Naive B cell (primary cell): ENCODE measurements around the gene SLC26A2. TPM values are rescaled to one million over a fixed set of nuclear protein-coding genes. Genes with fewer than 3 reads are reported as not detected.

Source experiments
- ATAC-seq, 2 donors: fragments of 150-1000 bp; cut with Tn5 transposase; 2 replicates each; pipeline ENCODE4 v1.10.0; 2021; ENCODE audit warnings: low read depth in 2 of 2, mild to moderate bottlenecking in 2 of 2, moderate library complexity in 2 of 2
- DNase-seq: peaks from one replicate; pipeline ENCODE4 v3.0.0; 2022
- H3K27ac Mint-ChIP-seq, 6 donors: one replicate each; pipeline ENCODE4 v1.8.0; 2020 to 2022; ENCODE audit warnings: mild to moderate bottlenecking in 6 of 6, mixed read lengths in 6 of 6, moderate library complexity in 5 of 6, inconsistent platforms in 2 of 6
- H3K27me3 Mint-ChIP-seq, 3 donors: one replicate each; pipeline ENCODE4 v1.8.0; 2021 to 2022; ENCODE audit warnings: mixed read lengths in 3 of 3, mild to moderate bottlenecking in 1 of 3
- H3K36me3 Mint-ChIP-seq, 2 donors: one replicate each; pipeline ENCODE4 v1.8.0; 2020 to 2022; ENCODE audit warnings: mixed read lengths in 2 of 2, inconsistent platforms in 1 of 2, mild to moderate bottlenecking in 1 of 2
- H3K4me1 Mint-ChIP-seq, 3 donors: one replicate each; pipeline ENCODE4 v1.8.0; 2020 to 2022; ENCODE audit warnings: mixed read lengths in 3 of 3, inconsistent platforms in 1 of 3, mild to moderate bottlenecking in 1 of 3, moderate library complexity in 1 of 3
- H3K4me3 Mint-ChIP-seq, 8 donors: one replicate each; pipeline ENCODE4 v1.8.0; 2020 to 2022; ENCODE audit warnings: mild to moderate bottlenecking in 8 of 8, mixed read lengths in 8 of 8, moderate library complexity in 8 of 8, inconsistent platforms in 2 of 8
- H3K9me3 Mint-ChIP-seq, 7 donors: one replicate each; pipeline ENCODE4 v1.8.0; 2020 to 2022; ENCODE audit warnings: mixed read lengths in 7 of 7, mild to moderate bottlenecking in 5 of 7, inconsistent platforms in 2 of 7, moderate library complexity in 1 of 7
- polyA plus RNA-seq, 6 donors: library from polyadenylated mRNA; unstranded; fragments of 300-500 nt; fragmentation: Illumina TruSeq; gene quantifications; one replicate each; pipeline ENCODE4 v1.2.3, GENCODE V29; 2021; ENCODE audit warnings: low read depth in 6 of 6

Gene SLC26A2
- polyA plus RNA-seq, 6 donors from 2014 or later, result 1.4 to 4.1 (median 2.6) TPM

DNA sequence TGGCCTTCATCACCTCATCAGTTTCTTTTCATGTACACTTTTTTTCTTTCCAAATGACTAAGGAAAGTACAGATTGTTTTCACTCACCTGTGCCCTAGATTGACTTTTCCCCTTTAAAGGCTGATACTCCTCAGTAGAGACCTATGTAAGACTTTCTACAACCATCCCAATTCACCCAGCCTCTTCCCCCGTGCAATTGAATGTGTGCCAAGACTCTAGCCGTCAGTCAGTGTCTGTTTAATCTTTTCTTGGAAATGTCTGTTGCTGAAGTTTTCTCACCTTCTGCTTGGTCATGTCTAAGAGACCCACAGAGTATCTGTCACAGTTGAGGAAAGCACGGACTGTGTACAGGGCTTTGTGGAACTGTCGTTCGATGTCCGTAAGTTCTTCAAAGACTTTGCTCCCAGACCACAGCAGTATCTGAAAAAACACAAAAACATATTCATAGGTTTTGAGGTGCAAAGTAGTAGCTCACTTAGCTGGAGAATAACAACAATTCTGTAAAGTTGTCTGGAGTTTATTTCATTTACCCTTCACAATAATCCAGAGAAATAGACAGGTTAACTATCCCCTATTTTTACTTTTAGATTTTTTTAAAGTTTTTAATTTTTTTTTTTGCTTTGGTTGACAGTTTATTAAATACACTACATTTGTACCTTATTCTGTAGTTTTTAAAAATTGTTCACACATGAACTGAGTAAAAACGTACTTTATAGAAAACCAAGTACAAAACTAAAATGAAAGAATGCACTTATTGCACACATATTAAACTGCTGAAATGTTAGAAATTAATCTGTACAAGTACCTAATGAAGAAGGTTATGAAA lies 29.6 kb upstream of the SLC26A2 start:
- no peak for DNase-seq
- Mint-ChIP-seq H3K27ac (no peak overlapping the region), H3K4me1 (peaks cover 0 to 3% (median 0%) of the 10 kb centered on the region in 3 donors), H3K4me3 (no peak overlapping the region), H3K9me3 (no peaks in the 10 kb centered on the region), H3K36me3 (no peaks in the 10 kb centered on the region), H3K27me3 (peaks cover 16 to 38% (median 28%) of the 10 kb centered on the region in 3 donors)
- no peak for ATAC-seq

- no peak for ATAC-seq
- Mint-ChIP-seq H3K27ac (no peak overlapping the region), H3K4me3 (no peak overlapping the region), H3K9me3 (no peaks in the 10 kb centered on the region), H3K4me1 (peaks cover 0 to 6% (median 0%) of the 10 kb centered on the region in 3 donors), H3K27me3 (peaks cover 16 to 38% (median 33%) of the 10 kb centered on the region in 3 donors), H3K36me3 (no peaks in the 10 kb centered on the region)
- DNase-seq, result no peak
These were observed 28.5 kb upstream of the SLC26A2 start for GRCh38 chr5:149931992-149932436.

- peaks cover 0 to 6% (median 0%) of the 10 kb centered on the region in 3 donors for H3K4me1 Mint-ChIP-seq
- peaks cover 16 to 38% (median 38%) of the 10 kb centered on the region in 3 donors for H3K27me3 Mint-ChIP-seq
- ATAC-seq (no peak), DNase-seq (no peak)
- no peak overlapping the region for H3K27ac Mint-ChIP-seq
- H3K36me3 Mint-ChIP-seq, result no peaks in the 10 kb centered on the region
- H3K4me3 Mint-ChIP-seq, result no peak overlapping the region
- H3K9me3 Mint-ChIP-seq, result no peaks in the 10 kb centered on the region
These were observed 27.9 kb upstream of the SLC26A2 start for GRCh38 chr5:149932445-149933350.

DNA sequence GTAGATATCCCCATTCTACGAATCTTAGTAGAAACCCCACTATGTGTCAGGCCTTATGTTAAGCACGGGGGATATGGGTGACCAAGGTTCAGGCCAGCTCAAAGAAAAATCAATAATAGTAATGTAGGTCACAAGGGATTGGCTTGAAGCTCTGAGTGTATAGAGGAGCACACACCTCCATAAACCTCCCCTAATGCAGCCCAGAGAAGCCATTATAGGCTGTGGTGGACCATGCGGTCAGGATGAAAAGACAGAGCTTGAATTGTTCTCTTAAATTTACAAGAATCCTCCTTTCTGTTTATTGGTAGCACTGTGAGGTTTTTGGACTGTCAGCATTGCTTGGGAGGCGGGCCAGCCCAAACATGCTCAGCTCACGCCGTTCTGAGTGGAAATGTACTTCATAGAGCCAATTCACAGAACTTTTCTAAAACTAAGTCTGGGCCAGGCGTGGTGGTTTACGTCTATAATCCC lies 25.1 kb upstream of the SLC26A2 start:
- DNase-seq, result no peak
- no peak overlapping the region for H3K27ac Mint-ChIP-seq
- H3K4me1 Mint-ChIP-seq, result peaks cover 0 to 6% (median 0%) of the 10 kb centered on the region in 3 donors
- H3K4me3 Mint-ChIP-seq, result no peak overlapping the region
- no peaks in the 10 kb centered on the region for H3K36me3 Mint-ChIP-seq
- no peaks in the 10 kb centered on the region for H3K9me3 Mint-ChIP-seq
- H3K27me3 Mint-ChIP-seq, result peaks cover 12 to 28% (median 22%) of the 10 kb centered on the region in 3 donors
- ATAC-seq, result no peak

DNA sequence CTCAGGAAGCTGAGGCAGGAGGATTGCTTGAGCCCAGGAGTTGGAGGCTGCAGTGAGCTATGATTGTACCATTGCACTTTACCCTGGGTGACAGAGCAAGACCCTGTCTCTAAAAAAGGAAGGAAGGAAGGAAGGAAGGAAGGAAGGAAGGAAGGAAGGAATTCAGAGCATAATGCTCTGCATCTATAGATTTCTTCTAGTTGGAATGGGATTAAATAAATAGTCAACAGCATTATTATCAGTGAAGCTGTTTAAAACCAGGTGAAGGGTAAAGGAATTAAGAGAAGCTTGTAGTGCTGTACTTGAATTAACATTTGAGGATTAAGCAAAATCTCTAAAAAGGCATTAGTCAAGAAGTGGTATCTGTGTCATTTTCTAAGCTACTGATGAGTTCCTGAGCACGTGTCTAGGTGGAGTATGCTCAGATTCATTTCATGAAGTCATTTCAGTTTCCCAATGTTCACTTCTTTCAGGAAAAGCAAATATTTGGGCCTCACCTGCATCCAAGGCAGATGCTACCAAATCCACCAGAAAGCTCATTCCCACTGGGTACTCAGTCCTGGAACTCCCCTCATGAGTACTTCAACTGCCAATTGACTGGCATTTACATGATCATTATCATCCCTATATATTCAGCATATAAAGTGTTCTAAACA lies 24.4 kb upstream of the SLC26A2 start:
- peaks cover 12 to 28% (median 17%) of the 10 kb centered on the region in 3 donors for H3K27me3 Mint-ChIP-seq
- no peak overlapping the region for H3K27ac Mint-ChIP-seq

GRCh38 chr5:149936700-149937091 lies 23.9 kb upstream of the SLC26A2 start:
- H3K9me3 Mint-ChIP-seq, result no peaks in the 10 kb centered on the region
- H3K27ac Mint-ChIP-seq, result no peak overlapping the region
- peaks cover 8 to 27% (median 14%) of the 10 kb centered on the region in 3 donors for H3K27me3 Mint-ChIP-seq
- DNase-seq (no peak), ATAC-seq (no peak)
- peaks cover 0 to 6% (median 0%) of the 10 kb centered on the region in 3 donors for H3K4me1 Mint-ChIP-seq
- no peaks in the 10 kb centered on the region for H3K36me3 Mint-ChIP-seq
- H3K4me3 Mint-ChIP-seq, result no peak overlapping the region

More for the DNA sequence above, 24.4 kb upstream of the SLC26A2 start:
- H3K9me3 Mint-ChIP-seq, result no peaks in the 10 kb centered on the region
- peaks cover 0 to 6% (median 0%) of the 10 kb centered on the region in 3 donors for H3K4me1 Mint-ChIP-seq
- ATAC-seq, result no peak
- no peak for DNase-seq
- peak overlapping the region in 1 of 8 donors; percentile 30 for H3K4me3 Mint-ChIP-seq
- H3K36me3 Mint-ChIP-seq, result no peaks in the 10 kb centered on the region

- Mint-ChIP-seq H3K27me3 (peaks cover 0 to 20% (median 7%) of the 10 kb centered on the region in 3 donors), H3K27ac (no peak overlapping the region), H3K4me1 (peaks cover 0 to 6% (median 0%) of the 10 kb centered on the region in 3 donors), H3K9me3 (no peaks in the 10 kb centered on the region), H3K36me3 (no peaks in the 10 kb centered on the region), H3K4me3 (no peak overlapping the region)
- ATAC-seq (no peak), DNase-seq (no peak)
These were observed 22.9 kb upstream of the SLC26A2 start for GRCh38 chr5:149937610-149938009.

DNA sequence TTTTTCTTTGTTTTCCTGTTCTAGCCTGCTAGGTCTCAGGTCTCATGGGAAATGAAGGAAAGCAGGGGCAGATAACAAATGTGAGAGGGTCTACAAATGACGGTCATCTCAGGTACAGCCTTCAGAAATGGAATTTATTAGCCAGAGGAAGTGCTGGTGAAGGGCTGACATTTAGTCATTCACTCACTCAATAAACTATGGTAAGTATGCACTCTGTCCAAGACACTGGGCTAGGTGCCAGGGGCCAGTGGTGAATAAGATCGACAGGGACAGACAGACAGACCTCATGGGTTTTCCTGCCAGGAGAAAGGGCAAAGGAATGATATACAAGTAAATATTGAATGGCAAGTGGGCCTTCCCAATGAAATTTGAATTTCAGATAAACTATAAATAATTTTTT lies 22.3 kb upstream of the SLC26A2 start:
- peaks cover 0 to 20% (median 7%) of the 10 kb centered on the region in 3 donors for H3K27me3 Mint-ChIP-seq
- no peak overlapping the region for H3K4me3 Mint-ChIP-seq
- no peaks in the 10 kb centered on the region for H3K36me3 Mint-ChIP-seq
- DNase-seq (no peak), ATAC-seq (no peak)
- H3K27ac Mint-ChIP-seq, result peak overlapping the region in 1 of 6 donors; percentile 8
- H3K9me3 Mint-ChIP-seq, result no peaks in the 10 kb centered on the region
- H3K4me1 Mint-ChIP-seq, result peaks cover 0 to 6% (median 0%) of the 10 kb centered on the region in 3 donors

- peaks cover 0 to 6% (median 0%) of the 10 kb centered on the region in 3 donors for H3K4me1 Mint-ChIP-seq
- H3K4me3 Mint-ChIP-seq, result no peak overlapping the region
- H3K27ac Mint-ChIP-seq, result no peak overlapping the region
- H3K9me3 Mint-ChIP-seq, result no peaks in the 10 kb centered on the region
- no peaks in the 10 kb centered on the region for H3K36me3 Mint-ChIP-seq
- peaks cover 0 to 20% (median 7%) of the 10 kb centered on the region in 3 donors for H3K27me3 Mint-ChIP-seq
- DNase-seq, result no peak
- ATAC-seq, result no peak
These were observed 21.7 kb upstream of the SLC26A2 start for GRCh38 chr5:149938791-149939358.

GRCh38 chr5:149939546-149939945 lies 21.0 kb upstream of the SLC26A2 start:
- H3K4me1 Mint-ChIP-seq, result peaks cover 0 to 6% (median 0%) of the 10 kb centered on the region in 3 donors
- DNase-seq, result no peak
- H3K27me3 Mint-ChIP-seq, result peaks cover 0 to 16% (median 5%) of the 10 kb centered on the region in 3 donors
- no peak overlapping the region for H3K27ac Mint-ChIP-seq
- no peaks in the 10 kb centered on the region for H3K9me3 Mint-ChIP-seq
- no peak overlapping the region for H3K4me3 Mint-ChIP-seq
- H3K36me3 Mint-ChIP-seq, result no peaks in the 10 kb centered on the region
- no peak for ATAC-seq

GRCh38 chr5:149940077-149940574 lies 20.4 kb upstream of the SLC26A2 start:
- Mint-ChIP-seq H3K9me3 (no peaks in the 10 kb centered on the region), H3K36me3 (no peaks in the 10 kb centered on the region), H3K27me3 (peaks cover 0 to 10% (median 5%) of the 10 kb centered on the region in 3 donors), H3K4me3 (no peak overlapping the region), H3K27ac (no peak overlapping the region), H3K4me1 (peaks cover 0 to 6% (median 0%) of the 10 kb centered on the region in 3 donors)
- DNase-seq (no peak), ATAC-seq (no peak)

GRCh38 chr5:149940941-149941644 lies 19.5 kb upstream of the SLC26A2 start:
- no peak for ATAC-seq
- Mint-ChIP-seq H3K27ac (no peak overlapping the region), H3K9me3 (no peaks in the 10 kb centered on the region), H3K4me1 (peaks cover 0 to 1% (median 0%) of the 10 kb centered on the region in 3 donors), H3K36me3 (no peaks in the 10 kb centered on the region), H3K27me3 (peaks cover 0 to 10% (median 6%) of the 10 kb centered on the region in 3 donors), H3K4me3 (no peak overlapping the region)
- no peak for DNase-seq
